ENCODE data around the gene KIAA0753.
"Not testable (repeated sequence)": the region's sequence is repeated elsewhere in the genome, so short reads cannot be mapped to it uniquely, and the experiment has no call there.

Gene KIAA0753

DNA sequence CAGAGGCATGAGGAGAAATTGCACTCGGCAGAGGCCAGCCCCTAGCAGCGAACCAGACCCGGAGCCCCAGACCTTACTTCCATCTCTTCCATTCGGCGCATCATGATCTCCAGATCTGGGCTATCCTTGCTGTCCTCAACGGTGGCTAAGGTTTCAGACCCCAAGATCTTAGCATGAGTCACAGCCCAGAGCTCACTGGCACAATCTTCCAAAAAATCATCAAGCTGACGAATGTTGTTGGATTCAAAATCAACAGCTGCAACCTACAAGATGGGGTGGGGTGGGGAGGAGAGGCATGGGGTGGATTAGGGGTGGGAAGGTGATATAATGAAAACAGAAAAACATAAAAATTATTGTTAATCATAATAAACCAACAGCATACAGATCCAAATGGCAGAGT is 44.4 kb downstream of the KIAA0753 start:
- DNase-seq: no peak

DNA sequence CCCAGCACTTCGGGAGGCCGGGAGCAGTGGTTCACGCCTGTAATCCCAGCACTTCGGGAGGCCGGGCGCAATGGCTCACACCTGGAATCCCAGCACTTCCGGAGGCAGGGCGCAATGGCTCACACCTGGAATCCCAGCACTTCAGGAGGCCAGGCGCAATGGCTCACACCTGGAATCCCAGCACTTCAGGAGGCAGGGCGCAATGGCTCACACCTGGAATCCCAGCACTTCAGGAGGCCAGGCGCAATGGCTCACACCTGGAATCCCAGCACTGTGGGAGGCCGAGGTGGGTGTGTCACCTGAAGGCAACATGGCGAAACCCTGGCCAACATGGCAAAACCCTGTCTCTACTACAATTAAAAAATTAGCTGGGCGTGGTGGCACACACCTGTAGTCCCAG is 47.1 kb downstream of the KIAA0753 start:
- not testable (repeated sequence) for DNase-seq

DNA sequence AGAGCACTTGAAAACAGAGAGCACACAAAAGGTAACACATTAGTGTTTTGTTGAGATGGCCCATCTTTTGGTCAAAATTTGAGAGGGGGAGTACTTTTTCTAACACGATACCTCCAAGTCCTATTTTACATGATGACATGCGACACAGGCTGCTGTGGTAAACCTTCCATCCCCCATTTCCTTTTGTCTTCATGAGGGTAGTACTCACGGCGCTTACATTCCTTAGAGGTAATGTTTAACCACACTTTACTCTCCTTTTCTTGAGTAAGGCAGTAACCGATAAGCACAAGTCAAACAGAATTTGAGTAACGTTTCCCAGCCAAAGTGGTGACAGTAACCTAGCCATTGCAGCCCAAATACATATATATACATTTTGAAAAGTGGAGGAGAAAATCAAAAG is 48.3 kb downstream of the KIAA0753 start:
- no peak for DNase-seq

DNA sequence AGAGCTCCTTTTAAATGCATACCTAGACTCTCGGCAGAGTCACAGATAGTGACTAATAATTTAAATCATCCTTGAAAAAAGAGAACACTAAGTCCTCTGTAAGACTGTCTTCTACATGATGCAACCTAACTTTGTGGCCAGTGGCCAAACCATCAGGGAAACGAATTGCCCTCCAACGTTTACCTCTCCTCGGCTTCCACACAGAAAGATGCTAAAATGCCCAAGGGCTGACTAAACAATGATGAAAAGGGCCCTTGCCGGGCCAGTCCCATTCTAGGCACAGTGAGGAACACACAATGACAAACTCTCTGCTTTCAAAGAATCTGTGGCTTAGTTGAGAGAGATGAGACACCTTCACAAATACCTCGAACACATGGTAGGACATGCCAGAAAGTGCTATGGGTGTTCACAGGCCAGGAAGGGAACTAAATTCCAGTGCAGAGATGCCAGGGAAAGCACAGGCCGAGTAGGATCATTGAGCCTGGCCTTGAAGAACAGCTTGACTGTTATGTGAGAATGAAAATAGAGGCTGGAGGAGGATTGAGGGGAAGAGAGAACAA is 48.8 kb downstream of the KIAA0753 start:
- no peak for DNase-seq

DNA sequence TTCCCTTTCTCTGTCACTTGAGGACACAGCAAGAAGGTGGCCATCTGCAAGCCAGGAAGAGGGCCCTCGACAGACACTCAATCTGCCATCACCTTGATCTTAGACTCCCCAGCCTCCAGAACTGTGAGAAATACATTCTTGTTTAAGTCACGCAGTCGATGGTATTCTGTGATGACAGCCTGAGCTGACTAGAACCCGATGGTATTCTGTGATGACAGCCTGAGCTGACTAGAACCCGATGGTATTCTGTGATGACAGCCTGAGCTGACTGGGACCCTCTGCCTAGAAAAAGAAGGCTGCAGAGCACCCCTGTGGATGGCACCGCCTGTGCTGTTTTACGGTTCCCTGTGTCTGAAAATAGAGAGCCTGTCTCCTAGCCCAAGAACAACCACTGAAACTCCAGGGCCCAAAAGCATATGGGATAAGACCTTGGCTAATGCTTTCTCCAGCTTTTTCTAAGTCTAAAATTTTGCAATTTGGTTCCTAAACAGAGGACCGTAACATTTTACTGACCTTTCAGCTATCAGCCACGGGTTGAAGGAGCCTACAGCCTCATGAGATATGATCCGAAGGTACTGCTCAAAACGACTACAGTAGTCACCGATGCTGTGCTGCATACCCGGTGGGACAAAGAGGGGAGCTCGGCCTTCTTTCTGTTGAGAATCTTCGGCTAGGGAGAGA is 51.1 kb downstream of the KIAA0753 start:
- no peak for DNase-seq

DNA sequence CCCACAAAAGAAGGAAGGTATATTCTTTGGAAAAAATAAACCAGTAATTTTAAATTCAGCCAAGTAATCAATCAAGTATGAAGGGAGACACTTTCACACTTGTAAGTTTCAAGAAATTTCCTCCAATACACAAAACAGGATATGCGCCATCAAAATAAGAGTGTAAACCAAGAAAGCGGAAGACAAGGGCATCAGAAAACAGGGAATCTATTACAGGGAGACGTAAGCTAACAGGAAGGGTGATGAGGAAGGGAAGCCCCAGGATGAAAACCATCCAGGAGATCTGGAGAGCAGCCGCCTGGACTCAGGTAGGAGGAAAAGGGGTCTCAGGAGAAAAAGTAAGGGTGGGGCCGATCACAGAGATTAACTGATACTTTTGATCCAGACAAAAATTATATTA is 52.3 kb downstream of the KIAA0753 start:
- no peak for DNase-seq

DNA sequence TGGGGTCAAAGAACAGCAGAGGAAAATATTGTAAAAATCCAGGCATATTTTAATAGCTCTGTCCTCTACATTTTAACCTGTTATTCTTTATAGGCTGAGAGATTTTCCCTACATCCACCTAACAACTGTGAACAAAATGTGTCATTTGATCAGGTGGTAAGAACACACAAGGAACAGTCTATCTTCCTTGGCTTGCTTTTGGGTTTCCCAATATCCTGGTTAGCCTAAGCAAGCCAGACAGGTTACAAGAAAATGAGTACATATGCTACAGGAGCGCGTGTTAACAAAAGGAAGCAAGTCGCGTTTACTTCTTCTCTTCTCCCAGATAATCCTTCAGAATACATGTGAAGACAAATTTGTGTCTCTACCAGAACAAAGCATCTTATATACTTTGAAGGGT is 53.2 kb downstream of the KIAA0753 start:
- no peak for DNase-seq

DNA sequence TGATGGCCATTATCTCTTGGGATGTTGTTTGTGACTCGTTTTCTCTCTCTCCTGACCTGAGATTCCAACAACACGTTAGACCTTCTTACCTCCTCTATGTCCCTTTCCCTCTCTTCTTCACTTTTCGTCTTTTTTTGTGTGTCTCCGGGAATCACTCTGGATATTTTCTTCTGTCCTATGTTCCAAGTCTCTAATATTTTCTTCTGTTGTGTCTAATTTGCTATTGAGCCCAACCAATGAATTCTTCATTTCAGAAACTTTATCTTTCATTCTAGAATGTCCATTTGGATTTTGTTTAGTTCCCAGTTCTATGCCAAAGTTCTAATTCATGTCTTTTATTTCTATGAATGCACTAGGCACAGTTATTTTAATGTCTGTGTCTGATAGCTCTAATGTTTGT is 57.1 kb downstream of the KIAA0753 start:
- DNase-seq: no peak

DNA sequence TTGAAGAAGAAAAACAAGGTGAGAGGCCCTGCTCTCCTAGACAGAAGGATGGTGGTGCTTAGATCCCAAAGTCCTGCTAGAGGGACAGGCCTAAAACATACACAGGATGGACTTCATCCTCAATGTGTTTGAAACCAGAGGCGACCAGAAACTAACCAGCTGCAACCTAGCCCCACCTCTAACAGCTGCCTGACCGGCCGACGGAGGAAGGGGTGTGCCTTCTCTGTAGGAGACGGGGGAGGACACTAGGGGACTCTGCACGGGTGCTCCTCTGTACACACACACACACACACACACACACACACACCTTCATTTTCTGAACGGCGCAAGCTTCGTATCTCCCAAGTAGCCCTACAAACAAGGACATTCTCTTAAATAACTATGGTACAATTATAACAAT is 59.9 kb downstream of the KIAA0753 start:
- DNase-seq: no peak

DNA sequence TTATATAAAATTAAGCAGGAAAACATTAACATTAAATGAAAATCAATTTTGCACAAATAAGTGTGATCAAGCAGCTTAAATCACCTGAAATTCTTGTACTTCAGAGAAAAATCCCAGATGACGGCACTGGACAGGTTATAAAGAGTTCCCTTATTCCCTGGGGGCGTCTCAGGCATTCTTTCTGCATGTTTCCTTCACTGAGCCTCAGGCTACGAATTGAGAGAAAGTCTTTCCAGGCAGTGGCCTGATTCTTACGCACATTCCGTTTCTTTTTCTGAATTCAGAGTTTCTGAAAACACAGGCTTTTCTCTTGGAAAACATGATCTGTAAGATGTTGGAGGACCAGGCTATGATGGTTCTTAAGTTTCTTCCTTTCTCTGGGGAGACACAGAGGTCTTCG is 62.0 kb downstream of the KIAA0753 start:
- no peak for DNase-seq

DNA sequence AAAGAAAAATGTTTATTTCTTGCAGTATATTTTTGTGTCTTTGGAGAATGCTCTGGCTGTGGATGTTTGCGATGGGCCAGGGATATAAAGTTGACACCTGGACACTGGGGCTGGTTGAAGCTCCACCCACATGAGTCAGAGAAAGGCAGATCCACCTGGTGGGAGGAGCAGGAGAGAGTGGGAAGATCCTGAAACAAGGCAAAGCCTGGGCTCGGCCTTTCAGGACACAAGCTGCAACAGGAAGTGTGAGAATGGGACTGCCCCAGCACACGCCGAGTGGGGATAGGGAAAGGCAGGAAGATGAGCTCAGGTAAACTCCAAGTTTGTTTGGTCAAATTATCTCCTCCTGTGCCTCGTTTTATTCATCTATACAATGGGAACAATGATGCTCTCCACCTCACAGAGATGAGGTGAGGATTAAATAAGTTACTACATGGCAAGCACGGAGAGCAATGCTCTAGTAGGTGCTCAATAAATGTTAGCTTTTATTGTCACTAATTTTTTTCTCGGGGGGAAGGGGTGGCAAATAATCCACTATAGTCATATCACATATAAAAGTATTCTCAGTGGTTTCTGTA is 62.7 kb downstream of the KIAA0753 start:
- no peak for DNase-seq

DNA sequence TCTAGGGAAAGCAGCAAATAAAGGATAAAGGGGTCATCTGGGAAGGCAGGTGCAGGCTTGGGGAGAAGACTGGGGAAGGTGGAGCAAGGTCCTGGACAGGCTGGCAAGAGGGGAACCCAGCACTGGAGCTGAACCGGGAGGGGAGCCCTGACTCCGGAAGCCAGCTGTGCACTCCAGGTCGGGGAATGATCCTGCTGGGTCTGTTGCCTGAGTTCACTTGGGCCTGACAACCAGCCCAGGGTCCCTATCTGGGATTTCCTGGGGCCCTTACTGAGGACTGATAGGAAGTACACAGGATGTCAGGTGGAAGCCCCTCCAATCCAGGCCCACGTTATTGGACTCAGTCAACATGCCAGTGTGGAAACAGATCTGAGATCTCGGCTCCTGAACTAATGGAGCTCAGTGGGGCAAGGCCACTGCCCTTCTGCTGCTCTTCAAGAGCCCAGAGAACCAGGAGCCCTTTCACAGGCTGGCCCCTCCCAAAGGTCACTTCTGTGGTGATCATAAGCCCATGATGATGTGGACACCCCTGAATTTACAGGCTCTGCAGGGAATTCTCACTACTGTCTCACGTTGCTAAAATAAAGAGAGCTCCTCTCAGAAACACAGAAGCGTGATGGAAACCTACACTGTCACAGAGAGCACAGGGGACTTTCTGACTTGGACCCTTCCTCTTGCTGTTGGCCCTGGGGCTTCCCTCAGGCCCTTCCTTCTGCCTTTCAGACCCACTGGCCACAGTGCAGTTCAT is 64.3 kb downstream of the KIAA0753 start:
- DNase-seq: no peak

DNA sequence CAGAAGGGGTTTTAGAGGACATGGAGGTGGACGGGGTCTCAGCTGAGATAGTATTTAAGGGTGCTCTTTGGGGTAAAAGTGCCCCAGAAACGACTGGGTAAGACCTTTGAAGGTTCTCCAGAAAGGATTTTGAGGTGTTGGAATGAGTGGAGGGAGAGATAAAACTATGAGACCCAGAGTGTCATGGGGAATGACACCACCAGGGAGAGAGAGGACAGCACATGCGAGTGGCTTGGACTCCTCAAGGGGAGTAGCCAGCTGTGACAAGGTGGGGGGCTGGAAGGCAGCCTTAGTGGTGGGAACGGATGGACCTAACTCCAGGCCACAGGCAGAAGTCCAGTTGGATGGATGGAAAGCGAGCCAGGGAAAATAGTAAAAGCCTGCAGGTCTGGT is 64.9 kb downstream of the KIAA0753 start:
- no peak for DNase-seq

DNA sequence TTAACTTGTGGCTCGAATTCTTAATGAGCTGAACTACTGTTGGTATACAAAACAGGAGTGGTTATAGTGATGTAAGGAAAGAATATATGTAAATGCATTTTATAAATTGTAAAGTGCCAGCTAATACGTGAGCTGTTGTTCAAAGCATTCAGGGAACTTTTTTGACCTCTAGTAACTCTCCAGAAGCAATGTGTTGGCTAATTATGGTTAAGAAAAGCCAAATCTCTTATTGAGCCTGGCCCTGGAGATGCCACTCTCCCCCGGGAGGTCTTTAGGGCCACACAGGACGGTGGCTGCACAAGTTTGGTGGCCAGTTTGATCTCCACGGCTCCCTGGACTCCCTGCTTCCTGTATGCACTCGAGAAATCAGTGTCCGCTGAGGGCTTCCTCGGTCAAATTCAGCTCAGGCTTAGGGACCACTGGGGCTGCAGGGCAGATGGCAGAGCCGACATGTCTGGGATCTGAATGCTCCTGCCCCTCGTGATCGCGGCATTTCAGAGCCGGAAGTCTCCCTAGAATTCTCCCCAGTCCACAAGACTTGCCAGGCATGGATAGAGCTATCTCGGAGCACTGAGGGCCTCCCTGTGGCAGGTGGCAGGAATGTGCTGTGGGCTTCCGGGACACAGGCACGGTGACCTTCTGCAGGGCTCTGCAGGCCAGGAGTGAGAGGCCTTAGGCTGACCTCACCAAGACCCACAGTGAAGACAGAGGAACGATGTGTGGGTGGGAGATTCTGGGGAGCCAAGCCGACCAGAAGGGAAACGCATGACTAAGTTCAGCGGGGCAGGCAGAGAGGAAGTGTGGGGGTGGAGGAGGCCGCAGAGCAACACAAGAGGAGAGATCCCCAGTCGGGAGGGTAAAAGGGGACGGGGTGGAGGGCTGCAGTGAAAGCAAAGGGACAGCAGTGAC is 65.6 kb downstream of the KIAA0753 start:
- no peak for DNase-seq

DNA sequence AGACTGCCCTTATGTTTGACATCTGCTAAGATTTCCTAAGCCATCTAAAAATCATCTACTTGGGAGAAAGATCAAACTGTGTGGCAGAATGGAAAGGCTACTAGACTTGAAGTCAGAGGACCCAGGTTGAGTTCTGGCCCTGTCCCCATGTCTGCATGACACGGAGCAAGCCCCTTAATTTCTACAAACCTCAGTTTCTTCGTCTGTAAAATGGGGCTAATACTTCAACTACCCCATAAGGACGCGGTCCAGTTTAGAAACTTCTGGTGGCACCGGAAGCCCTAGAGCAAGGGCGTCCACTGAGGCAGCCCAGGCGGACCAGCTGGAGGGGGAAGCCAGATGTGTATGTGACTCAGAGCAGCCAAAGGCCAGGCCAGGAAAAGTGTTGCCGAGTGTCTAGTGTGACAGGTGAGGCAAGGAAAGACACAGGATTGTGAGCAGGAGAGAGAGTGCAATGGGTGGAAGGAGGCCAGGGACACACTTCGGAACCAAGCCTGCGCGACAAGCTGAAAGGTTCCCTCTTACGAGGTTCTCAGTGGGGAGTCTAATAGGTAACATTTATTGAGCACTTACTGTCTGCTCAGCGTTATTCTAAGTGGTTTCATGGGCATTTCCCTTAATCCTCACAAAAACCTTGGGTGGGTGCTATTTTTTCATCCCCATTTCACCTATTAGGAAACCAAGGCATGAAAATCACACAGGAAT is 66.4 kb downstream of the KIAA0753 start:
- no peak for DNase-seq

DNA sequence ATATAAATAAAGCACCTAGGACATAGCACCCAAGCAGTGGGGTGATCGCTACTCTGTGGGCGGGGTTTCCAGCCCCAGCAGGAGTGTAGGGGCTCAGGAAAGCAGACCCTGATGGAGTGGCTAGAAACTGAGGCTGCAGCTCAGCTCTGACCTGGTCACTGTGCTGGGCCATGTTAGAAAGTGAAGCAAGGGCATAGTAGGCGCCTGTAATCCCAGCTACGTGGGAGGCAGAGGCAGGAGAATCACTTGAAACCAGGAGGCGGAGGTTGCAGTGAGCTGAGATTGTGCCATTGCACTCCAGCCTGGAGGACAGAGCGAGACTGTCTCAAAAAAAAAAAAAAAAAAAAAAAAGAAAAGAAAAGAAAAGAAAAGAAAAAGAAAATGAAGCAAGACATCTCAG is 67.0 kb downstream of the KIAA0753 start:
- DNase-seq: not testable (repeated sequence)

DNA sequence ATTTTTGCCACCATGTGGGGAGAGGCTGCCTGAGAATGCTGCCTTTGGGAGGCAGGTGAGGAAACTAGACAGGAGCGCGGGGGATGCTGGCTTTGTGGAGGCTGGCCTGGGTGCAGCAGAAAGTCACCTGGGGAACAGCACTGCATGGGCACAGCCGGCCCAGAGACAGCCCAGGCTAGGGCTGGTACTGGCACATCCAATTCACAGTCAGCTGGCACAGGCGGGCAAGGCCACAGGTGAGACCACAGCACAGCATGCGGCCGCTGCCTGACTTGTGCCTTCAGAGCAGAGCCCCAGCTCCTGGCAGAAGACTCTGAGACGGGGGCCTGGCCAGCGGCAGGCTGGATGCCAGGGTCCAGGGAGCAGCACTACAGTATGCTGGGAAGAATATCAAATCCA is 67.5 kb downstream of the KIAA0753 start:
- DNase-seq: no peak

DNA sequence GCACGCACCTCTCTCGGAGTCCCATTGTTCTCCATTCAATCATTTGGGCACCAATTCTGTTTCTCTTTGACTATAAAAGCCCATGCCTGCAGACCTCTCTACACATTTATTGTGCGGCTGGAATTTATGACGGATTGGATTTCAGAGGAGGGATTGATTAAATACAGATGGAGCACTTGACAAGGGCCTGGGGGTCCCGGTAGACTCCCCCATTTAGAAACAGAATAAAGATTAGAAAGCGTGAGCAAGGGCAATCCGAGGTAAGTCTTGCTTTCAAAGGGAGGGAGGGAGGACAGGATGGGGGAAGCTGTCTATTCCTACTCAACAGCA is 69.1 kb downstream of the KIAA0753 start:
- DNase-seq: no peak

DNA sequence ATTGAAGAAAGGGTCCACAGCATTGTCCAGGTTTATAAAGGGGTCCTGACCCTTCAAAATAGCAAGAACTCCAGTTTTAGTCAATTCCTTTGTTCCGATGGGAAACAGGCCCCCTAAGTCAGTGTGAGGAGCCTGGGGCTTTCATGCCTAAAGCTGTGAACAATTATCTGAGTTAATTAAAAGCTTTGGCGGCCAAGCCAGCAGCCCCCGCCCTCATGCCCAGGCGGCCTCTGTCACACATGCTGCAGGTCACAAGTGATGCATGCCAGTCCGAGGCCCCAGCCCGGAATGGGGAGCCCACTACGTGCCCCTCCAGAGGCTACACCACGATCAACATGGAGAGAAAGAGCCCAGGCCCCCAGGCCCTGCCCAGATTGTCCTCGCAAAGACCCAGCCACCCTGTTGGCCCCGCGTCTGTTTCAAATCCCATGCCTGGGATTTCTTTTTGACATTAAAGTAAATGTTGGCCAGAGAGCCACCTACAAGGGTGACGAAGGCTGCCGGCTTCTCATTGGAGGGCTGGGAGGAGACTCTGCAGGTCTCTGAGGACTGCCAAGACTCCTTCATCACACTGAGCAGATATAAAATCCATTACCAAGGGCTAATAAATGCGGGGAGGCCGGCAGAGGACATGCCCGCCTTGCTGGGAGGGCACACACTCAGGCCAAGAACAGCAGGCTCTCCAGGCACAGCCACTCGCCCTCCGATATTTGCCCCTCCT is 69.6 kb downstream of the KIAA0753 start:
- DNase-seq: no peak

DNA sequence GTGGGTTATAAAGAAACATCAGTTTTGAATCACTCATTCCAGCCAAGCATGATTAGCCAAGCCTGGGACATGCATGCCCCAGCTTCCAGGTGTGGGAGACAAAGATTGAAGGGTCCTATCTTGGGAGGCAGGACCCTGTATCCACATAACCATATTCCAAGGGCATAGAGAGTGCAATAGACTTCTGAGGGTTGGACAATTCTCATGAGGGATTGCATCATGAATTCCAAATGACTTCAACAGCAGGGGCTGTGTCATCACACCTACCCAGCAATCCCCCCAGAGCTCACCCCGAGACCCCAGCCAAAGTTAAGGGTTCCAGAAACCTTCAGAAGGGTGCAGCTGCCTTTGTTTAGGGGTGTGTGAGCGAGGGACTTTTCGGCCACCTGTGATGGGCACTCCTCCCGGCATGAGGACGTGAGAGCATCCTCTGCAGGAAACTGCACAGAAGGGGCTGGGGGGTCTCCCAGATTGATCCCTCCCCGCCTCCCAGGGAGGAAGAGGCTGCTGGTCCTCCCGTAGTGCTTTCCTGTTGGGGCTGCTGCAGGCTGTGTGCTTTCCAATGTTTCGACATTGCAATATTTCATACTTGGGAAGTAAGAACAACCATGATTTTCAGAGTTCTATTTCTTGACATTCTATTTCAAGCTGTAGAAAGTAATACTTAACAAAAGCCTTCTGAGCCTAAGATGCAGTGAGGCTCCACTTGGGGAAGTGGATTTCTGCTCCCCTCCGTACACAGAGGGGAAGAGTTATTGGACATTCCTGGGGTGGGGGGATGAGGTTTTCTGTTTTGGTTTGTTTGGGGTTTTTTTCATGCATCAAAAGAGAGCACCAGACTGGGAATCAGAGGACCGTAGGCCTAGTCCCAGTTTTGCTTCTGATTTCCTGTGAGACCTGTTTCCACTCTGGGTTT is 70.9 kb downstream of the KIAA0753 start:
- DNase-seq: no peak
